HepG2 (cell line): ENCODE measurements around the gene CRISPLD2. TPM values are rescaled to one million over a fixed set of nuclear protein-coding genes. Genes with fewer than 3 reads are reported as not detected.

ENCODE experiments used
- CBFB ChIP-seq: sonication (generic); formaldehyde crosslinking; IDR thresholded peaks from 2 replicates; pipeline ENCODE4 v1.4.0; 2020; ENCODE audit warnings: missing genetic modification reagents
- CENPT ChIP-seq: sonication (generic); formaldehyde crosslinking; IDR thresholded peaks from 2 replicates; pipeline ENCODE4 v1.8.0; 2022; ENCODE audit warnings: low read depth, mild to moderate bottlenecking, moderate library complexity, missing genetic modification reagents
- HBP1 ChIP-seq: IDR thresholded peaks from 2 replicates; pipeline ENCODE4 v1.6.1; 2016; ENCODE audit warnings: low read depth, control low read depth
- NR3C1 ChIP-seq: sonication (generic); formaldehyde crosslinking; IDR thresholded peaks from 2 replicates; pipeline ENCODE4 v1.4.0; 2020; ENCODE audit warnings: missing genetic modification reagents
- NRL ChIP-seq: sonication (generic); formaldehyde crosslinking; IDR thresholded peaks from 2 replicates; pipeline ENCODE4 v1.5.0; 2020; ENCODE audit warnings: missing genetic modification reagents, mild to moderate bottlenecking, moderate library complexity, borderline replicate concordance
- TMF1 ChIP-seq: sonication (generic); formaldehyde crosslinking; IDR thresholded peaks from 2 replicates; pipeline ENCODE4 v1.8.1; 2022; ENCODE audit warnings: low read depth, missing genetic modification reagents
- ZFP37 ChIP-seq: sonication (generic); formaldehyde crosslinking; IDR thresholded peaks from 2 replicates; pipeline ENCODE4 v1.4.0; 2020; ENCODE audit warnings: missing genetic modification reagents, borderline replicate concordance
- ZFX ChIP-seq: sonication (generic); formaldehyde crosslinking; IDR thresholded peaks from 2 replicates; pipeline ENCODE4 v1.4.0; 2020; ENCODE audit warnings: mild to moderate bottlenecking, low read depth, missing genetic modification reagents, moderate library complexity
- ZNF10 ChIP-seq: sonication (generic); formaldehyde crosslinking; IDR thresholded peaks from 2 replicates; pipeline ENCODE4 v1.4.0; 2020; ENCODE audit warnings: mild to moderate bottlenecking, low read depth, missing genetic modification reagents, borderline replicate concordance
- ZNF33B ChIP-seq: sonication (generic); formaldehyde crosslinking; IDR thresholded peaks from 2 replicates; pipeline ENCODE4 v1.5.1; 2020; ENCODE audit warnings: mild to moderate bottlenecking, missing genetic modification reagents
- ZNF547 ChIP-seq: sonication (generic); formaldehyde crosslinking; IDR thresholded peaks from 2 replicates; pipeline ENCODE4 v1.5.1; 2020; ENCODE audit warnings: mild to moderate bottlenecking, missing genetic modification reagents
- ZNF790 ChIP-seq: sonication (generic); formaldehyde crosslinking; IDR thresholded peaks from 2 replicates; pipeline ENCODE4 v1.8.0; 2022; ENCODE audit warnings: missing genetic modification reagents, mild to moderate bottlenecking, borderline replicate concordance
- ZNF83 ChIP-seq: sonication (generic); formaldehyde crosslinking; IDR thresholded peaks from 2 replicates; pipeline ENCODE4 v1.4.0; 2020; ENCODE audit warnings: missing genetic modification reagents, mild to moderate bottlenecking, borderline replicate concordance
- ZSCAN25 ChIP-seq: sonication (generic); formaldehyde crosslinking; IDR thresholded peaks from 2 replicates; pipeline ENCODE4 v1.8.0; 2022; ENCODE audit warnings: mild to moderate bottlenecking, missing genetic modification reagents
- polyA plus RNA-seq, 8 experiments: library from polyadenylated mRNA; depleted of rRNA in 3 of 8; stranded (reverse) in 7 of 8; unstranded in 1 of 8; fragments of >200 nt; fragmentation: Illumina TruSeq in 4 of 8; extraction: Trizol in 4 of 8; gene quantifications; 2 replicates each; pipeline versions ENCODE4 v1.2.1 to v1.2.3, GENCODE V29; 2011 to 2016; ENCODE audit warnings: low read depth in 4 of 8, missing spikeins in 1 of 8, mixed read lengths in 1 of 8; ENCODE audit not compliant: insufficient read depth in 1 of 8
- total RNA-seq, 5 experiments: library from RNA; depleted of rRNA; stranded (reverse); fragments of >200 nt; fragmentation: Illumina TruSeq; extraction: Trizol; gene quantifications; 2 replicates each; pipeline ENCODE4 v1.2.3, GENCODE V29; 2016; ENCODE audit warnings: low read depth in 1 of 5
- TF ChIP-seq, protein P1 (sequence below): sonication (generic); formaldehyde crosslinking; IDR thresholded peaks from 2 replicates; pipeline ENCODE4; 2020; ENCODE audit warnings: missing genetic modification reagents, mild to moderate bottlenecking, borderline replicate concordance
- TF ChIP-seq, protein P2 (sequence below): IDR thresholded peaks from 2 replicates; pipeline ENCODE4 v1.6.1; 2012; ENCODE audit warnings: low read length, improper control_type of control experiment
- TF ChIP-seq, protein P3 (sequence below): sonication (generic); formaldehyde crosslinking; IDR thresholded peaks from 2 replicates; pipeline ENCODE4 v1.8.1; 2023; ENCODE audit warnings: missing genetic modification reagents, inconsistent platforms, borderline replicate concordance

Gene CRISPLD2
- total and polyA plus RNA-seq, 2 of the 13 experiments (the other 11 are each of a cell fraction or from before 2014, with no cell fraction given) = 0.04 to 0.31 TPM

DNA sequence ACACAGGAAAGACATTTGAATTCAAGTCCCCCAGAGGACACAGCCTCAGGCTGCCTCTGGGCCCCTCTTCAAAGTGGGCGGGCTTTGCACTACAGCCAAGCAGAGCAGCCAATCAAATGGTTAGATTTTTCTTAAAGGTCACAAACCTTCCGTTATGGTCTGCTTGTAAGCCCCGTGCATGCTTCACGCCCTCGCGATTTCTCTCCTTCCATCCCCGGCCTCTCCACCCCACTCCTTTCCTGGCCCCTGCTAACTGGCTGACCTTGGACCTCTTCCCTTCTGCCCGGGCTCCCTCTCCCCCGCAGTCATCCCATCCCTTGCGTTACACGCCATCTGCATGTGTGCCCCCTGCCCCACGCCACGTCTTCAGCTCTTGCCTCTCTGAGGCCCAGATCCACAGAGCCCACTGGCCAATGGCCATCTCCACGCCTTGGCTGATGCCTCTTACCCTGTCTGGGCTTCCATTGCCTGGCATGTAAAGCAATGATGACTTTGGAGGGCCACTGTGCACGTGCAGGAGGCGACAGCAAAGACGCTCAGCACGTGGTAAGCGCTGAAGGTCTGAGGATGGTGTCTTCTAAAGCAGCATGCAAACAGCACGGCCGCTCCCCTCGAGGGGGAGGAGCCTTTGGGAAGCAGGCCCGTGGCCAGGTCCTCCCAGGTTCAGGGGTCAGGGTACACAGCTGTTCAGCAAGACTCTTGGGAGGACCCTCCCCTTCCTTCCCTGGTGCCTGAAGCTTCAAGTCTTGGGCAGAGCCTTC lies 104.7 kb downstream of the CRISPLD2 start (continued):
- TF ChIP-seq ZNF547 (peak; percentile 41; the same call in 1 of the 2 replicates), ZNF83 (0 out of 2 replicates have a peak, but pooled peaks have one; percentile 58), CENPT (CRISPR knock-in tag) (0 out of 2 replicates have a peak, but pooled peaks have one; percentile 21), ZNF33B (CRISPR knock-in tag) (0 out of 2 replicates have a peak, but pooled peaks have one; percentile 59), HBP1 (CRISPR knock-in tag) (no peak), ZNF10 (CRISPR knock-in tag) (no peak), ZNF790 (CRISPR knock-in tag) (no peak), ZFP37 (CRISPR knock-in tag) (no peak), ZFX (CRISPR knock-in tag) (0 out of 2 replicates have a peak, but pooled peaks have one; percentile 20), NRL (CRISPR knock-in tag) (peak; percentile 86), CBFB (CRISPR knock-in tag) (no peak), TMF1 (CRISPR knock-in tag) (peak; percentile 14; the same call in 1 of the 2 replicates), NR3C1 (no peak), ZSCAN25 (CRISPR knock-in tag) (no peak)
- TF ChIP-seq, protein P1, sequence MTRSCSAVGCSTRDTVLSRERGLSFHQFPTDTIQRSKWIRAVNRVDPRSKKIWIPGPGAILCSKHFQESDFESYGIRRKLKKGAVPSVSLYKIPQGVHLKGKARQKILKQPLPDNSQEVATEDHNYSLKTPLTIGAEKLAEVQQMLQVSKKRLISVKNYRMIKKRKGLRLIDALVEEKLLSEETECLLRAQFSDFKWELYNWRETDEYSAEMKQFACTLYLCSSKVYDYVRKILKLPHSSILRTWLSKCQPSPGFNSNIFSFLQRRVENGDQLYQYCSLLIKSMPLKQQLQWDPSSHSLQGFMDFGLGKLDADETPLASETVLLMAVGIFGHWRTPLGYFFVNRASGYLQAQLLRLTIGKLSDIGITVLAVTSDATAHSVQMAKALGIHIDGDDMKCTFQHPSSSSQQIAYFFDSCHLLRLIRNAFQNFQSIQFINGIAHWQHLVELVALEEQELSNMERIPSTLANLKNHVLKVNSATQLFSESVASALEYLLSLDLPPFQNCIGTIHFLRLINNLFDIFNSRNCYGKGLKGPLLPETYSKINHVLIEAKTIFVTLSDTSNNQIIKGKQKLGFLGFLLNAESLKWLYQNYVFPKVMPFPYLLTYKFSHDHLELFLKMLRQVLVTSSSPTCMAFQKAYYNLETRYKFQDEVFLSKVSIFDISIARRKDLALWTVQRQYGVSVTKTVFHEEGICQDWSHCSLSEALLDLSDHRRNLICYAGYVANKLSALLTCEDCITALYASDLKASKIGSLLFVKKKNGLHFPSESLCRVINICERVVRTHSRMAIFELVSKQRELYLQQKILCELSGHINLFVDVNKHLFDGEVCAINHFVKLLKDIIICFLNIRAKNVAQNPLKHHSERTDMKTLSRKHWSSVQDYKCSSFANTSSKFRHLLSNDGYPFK (CRISPR knock-in tag) = peak; percentile 86; the same call in 1 of the 2 replicates
- TF ChIP-seq, protein P2, sequence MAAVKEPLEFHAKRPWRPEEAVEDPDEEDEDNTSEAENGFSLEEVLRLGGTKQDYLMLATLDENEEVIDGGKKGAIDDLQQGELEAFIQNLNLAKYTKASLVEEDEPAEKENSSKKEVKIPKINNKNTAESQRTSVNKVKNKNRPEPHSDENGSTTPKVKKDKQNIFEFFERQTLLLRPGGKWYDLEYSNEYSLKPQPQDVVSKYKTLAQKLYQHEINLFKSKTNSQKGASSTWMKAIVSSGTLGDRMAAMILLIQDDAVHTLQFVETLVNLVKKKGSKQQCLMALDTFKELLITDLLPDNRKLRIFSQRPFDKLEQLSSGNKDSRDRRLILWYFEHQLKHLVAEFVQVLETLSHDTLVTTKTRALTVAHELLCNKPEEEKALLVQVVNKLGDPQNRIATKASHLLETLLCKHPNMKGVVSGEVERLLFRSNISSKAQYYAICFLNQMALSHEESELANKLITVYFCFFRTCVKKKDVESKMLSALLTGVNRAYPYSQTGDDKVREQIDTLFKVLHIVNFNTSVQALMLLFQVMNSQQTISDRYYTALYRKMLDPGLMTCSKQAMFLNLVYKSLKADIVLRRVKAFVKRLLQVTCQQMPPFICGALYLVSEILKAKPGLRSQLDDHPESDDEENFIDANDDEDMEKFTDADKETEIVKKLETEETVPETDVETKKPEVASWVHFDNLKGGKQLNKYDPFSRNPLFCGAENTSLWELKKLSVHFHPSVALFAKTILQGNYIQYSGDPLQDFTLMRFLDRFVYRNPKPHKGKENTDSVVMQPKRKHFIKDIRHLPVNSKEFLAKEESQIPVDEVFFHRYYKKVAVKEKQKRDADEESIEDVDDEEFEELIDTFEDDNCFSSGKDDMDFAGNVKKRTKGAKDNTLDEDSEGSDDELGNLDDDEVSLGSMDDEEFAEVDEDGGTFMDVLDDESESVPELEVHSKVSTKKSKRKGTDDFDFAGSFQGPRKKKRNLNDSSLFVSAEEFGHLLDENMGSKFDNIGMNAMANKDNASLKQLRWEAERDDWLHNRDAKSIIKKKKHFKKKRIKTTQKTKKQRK = no peak
- TF ChIP-seq, protein P3, sequence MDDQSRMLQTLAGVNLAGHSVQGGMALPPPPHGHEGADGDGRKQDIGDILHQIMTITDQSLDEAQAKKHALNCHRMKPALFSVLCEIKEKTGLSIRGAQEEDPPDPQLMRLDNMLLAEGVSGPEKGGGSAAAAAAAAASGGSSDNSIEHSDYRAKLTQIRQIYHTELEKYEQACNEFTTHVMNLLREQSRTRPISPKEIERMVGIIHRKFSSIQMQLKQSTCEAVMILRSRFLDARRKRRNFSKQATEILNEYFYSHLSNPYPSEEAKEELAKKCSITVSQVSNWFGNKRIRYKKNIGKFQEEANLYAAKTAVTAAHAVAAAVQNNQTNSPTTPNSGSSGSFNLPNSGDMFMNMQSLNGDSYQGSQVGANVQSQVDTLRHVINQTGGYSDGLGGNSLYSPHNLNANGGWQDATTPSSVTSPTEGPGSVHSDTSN (CRISPR knock-in tag) = no peak
